ENCODE data around the gene FRMD3.

FRMD3 gene

DNA sequence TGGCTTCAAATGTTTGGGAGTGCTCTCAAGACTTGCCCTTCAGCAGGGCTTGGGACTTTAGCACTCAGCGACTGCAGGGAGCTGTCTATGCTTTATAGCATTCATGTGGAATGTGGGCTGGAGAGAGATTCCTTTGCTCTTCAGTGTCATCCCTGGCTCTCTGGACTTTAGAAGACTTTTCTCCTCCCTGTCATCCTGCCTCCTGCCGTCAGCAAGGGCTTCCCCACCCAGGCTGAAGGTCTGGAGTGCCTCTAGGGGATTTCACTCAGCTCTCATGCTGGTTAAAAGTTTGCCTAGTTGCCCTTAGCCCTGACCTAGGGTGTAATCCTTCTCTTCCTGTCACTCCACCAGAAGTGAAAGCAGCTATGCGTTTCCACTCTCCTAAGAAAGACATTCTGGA is 210.9 kb downstream of the FRMD3 start:
- DNase-seq: no peak

DNA sequence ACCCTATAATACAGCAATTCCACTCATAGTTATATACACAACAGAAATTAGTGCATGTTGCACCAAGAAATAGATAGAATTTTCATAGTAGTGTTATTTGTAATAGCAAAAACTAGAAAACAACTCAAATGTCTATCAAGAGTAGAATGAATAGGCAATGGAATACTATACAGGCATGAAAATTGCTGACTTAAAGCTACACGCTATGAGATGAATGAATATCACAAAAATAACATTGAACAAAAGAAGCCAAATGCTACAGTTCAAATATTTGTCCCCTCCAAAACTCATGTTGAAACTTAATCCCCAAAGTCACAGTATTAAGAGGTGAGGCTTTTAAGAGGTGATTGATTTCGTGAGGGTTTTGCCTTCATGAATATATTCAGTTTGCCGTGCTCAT is 215.1 kb downstream of the FRMD3 start:
- no peak for DNase-seq

DNA sequence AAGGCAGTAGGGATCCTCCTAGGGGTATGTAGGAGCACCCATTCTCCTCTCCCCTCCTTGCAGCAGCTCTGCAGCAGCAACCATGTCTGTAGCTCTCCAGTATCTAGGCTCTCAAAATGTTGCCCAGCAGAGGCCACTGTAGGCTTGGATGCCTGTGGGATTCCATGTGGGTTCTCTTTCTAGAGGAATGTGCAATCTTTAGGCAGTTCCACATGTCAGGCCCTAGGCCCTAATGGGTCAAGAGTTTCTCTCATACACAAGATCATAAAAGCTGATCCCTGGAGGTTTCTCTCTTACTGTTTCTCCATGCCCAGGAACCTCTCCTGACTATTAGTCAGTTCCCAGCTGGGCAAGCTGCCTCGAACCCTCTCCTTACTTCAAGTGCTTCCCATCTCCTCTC is 215.8 kb downstream of the FRMD3 start:
- no peak for DNase-seq

DNA sequence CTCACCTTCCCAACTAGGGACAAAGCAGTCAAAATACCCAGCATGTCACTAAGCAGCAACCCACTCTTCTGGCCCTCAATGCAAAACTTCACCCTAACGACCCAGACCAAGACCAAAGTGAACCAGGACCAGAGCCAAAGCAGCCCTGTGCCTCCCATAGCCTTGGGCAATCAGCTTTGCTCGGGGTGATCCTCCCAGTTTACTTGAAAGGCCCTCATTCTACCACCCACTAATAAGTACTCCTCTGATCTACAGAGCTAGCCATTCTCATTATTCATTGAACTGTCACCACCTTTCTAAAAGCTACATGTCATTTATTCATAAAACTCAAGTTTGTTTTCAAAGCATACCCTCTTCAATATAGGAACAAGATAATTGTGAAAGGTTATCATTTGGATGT is 221.0 kb downstream of the FRMD3 start:
- no peak for DNase-seq

DNA sequence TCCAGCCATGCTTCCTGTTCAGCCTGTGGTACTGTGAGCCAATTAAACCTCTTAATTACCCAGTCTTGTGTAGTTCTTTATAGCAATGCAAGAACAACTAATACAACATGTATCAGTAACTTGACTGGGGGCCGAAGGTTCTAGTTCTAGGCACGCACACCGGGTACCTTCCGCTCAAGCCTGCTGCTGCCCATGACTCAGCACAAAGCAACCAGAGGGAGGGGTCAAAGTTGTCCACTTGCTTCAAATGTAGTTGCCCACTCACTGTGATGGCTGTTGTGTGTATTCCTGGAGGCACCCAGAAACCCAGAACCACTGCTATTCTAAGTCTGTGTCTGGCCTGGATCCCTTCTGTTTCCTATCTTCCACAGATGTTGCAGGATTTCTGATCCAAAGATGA is 222.6 kb downstream of the FRMD3 start:
- no peak for DNase-seq

- DNase-seq: no peak
Observed at GRCh38 chr9:83313781-83314180, 224.4 kb downstream of the FRMD3 start.

DNA sequence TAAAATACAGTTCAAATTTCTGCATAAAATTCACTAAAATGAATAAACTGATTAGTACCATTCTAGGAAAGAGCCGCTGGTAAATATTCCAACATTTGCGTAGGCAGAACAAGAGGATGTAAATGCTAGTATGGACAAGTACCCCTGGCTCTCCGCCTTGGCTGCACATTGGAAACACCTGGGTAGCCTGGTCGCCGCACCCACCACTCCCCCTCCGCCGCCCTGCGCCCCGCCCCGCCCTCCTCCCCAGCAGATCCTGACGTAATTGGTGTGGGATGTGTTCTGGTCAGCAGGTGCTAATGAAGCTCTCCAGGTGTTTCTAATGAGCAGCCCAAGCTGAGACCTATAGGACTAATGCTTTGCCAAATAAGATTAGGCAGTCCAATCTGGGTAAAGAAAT is 225.7 kb downstream of the FRMD3 start:
- no peak for DNase-seq

DNA sequence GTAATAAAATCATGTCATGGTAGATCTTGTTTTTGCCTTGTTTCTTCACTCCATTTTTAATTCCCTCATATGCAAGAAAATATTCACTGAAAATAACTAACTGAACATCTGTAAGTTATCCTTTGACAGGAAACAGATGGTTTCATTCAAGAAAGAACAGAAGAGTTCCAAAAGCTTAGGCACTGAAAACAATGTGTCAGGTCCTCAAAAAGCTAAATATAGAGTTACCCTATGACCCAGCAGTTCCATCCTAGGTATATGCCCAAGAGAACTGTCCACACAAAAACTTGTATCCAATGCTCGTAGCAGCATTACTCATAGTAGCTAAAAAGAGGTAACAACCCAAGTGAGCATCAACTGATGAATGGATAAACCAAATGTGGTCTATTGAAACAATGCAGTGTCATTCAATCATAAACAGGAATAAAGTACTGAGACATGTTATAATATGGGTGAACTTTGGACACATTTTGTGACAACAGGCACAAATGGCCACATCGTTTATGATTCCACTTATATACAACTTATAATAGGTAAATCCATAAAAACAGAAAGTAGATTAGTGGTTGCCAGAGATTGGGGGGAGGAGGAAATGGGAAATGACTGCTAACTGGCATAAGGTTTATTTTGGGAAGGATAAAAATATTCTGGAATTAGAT is 231.0 kb downstream of the FRMD3 start:
- DNase-seq: no peak

DNA sequence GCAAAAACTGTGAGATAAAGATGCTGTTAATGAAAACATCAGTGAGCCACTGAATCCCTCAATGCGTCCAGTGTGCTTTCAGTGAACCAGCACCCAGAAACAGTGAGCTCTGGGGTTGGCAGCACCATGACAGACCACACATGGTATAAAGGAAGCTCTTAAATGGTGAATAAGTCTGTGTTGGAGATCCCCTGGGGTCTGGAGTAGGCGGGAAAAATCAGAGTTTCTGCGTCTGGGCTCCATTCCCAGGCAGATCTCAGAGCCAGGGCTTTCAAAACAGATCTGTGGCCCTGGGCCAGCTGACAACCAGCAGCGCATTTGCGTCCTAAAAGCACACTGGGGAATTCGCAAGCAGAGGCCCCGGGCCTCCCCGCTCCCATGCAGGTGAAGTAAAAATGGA is 233.5 kb downstream of the FRMD3 start:
- DNase-seq: peak; percentile 88

DNA sequence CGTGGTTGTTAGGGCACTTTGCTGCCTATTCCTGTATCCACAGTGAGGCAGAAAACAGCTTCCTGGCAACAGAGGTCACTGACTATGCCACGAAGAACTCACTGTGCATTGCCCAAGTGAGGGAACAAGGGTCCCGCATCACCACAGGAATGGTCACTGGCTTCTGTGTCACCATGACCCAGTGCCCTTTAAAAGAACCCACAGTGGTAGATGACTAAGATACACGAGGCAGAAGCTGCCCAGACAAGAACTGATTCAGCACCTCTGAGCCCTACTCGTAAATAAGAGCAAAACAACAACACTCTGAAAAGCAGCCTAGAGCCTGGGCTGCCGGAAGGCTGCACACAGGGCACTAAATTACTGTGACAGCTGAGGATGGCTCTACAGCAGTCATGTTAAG is 238.6 kb downstream of the FRMD3 start:
- DNase-seq: no peak

DNA sequence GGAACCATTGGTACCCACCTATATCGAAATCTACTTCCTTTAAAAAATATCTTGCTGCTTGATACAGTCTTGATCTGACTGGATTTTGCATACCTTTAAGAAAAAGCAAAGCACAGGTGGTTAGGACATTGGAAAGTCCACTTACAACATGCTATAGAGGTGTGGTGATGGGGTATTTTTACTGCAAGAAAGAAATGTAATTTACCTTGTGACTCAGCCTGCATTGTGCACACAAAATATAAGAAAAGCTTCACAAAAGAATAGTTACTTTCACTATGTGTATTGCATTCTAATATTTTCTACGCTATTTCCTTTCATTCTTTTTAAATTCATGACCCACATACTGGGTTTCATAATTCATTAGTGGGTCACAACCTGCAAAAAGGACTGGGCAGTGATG is 239.1 kb downstream of the FRMD3 start:
- DNase-seq: no peak

DNA sequence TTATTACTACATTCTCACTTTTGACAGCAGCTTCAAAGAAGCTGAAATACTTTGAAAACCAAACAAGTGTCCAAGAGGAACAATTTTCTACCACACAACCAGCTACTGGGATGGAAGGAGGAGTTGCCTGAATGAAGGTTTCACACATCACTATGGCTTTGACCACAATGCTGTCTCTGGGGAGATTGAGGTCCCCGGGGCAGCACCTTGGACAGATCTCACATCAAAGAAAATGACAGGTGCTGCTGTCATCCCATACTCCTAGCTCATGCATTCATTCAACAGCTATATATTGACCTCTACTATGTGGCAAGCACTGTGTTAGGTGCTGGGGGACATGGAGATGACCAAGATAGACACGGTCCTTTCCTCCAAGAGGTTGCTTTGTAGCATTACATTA is 242.1 kb downstream of the FRMD3 start:
- no peak for DNase-seq

DNA sequence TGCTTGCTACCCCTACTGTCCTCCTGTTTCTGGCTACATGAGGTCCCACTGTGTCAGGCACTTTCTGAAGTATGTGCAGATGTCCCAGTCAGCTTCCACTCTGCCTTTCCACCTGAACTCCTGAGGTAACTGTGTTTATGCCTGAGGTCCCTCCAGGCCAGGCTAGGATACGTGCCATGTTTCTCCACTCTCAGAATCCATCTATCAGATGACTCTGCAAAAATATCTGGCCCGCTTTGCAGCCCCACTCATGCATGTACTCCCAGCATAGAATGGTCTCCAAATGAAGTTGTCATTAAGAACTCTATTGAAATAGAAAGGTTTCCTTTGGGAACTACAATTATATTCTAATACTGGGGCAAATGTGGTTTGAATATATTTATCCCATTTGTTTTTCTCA is 243.4 kb downstream of the FRMD3 start:
- DNase-seq: no peak

- DNase-seq: no peak
Observed at GRCh38 chr9:83291196-83291595, 247.0 kb downstream of the FRMD3 start.

- DNase-seq: no peak
Observed at GRCh38 chr9:83290692-83291091, 247.5 kb downstream of the FRMD3 start.

DNA sequence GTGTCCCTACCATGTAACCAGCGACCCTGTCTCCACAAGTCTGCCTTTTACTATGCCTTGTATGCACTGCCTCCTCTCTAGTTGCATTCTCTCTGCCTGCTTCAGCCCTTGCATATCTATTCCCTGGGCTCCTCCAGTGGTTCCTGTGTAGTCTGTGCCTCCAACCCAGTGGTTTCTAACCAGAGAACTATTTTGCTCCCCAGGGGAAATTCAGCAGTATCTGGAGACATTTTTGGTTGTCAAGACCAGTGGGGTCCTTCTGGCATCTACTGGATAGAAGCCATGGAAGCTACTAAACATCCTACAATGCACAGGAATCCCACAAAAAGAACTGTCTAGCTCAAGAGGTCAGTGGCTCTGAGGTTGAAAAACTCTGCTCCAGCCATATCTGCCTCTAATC is 251.2 kb downstream of the FRMD3 start:
- DNase-seq: no peak

- no peak for DNase-seq
Observed at GRCh38 chr9:83285445-83286225, 252.6 kb downstream of the FRMD3 start.

DNA sequence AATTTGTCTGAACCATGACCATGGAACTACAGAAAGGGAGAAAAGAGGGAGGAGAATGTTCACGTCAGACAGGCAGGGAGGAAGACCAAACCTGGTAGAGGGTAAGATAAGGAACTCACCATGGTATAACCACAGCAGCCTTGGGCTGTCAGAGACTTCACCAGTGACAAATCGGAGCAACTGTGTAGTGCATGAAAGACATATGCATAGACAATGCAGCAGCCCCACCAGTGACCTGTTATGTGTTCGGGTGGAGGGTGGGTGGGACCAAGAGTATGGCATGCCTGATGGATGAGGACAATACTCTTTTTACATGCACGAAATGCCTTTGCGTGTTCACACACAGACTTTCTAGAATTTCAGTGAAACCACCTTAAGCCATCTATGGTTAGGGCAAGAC is 253.5 kb downstream of the FRMD3 start:
- DNase-seq: no peak

DNA sequence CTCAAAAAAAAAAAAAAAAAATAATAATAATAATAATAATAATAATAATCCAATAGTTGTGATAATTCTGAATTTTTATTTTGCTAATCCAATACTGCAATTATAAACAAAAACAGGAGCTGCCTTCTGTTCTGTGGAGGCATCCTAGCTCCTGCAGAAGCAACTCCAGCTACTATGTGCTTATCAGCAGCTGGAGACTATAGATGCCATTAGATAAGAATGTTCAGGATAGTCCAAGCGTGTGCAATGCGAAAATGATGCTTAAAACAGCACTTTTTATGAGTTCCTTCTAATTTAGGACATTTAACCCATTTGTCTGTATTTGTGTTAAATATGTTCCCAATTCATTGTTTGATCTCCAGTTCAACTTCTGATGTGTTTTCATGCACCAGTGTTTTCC is 254.7 kb downstream of the FRMD3 start:
- DNase-seq: no peak

GRCh38 chr9:83281306-83282255 is 256.6 kb downstream of the FRMD3 start:
- DNase-seq: no peak

DNA sequence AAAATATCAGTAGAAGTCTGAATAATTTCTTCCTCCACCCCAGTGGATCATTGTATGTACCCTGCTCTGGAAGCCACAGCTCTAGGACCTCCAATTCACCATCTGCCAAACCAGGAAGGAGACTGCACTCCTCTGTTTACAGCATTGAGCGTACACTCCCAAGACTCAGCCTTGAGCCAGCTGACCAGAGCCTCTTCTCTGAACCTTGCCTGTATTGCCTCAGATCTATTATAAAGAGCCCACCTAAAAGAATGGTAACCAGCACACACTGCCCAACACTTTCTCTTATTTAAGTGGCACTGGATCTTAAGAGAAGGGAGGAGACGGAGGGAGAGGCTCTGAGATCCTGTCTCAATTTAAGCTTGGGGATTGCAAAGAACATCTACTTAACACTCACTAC is 257.4 kb downstream of the FRMD3 start:
- no peak for DNase-seq

DNA sequence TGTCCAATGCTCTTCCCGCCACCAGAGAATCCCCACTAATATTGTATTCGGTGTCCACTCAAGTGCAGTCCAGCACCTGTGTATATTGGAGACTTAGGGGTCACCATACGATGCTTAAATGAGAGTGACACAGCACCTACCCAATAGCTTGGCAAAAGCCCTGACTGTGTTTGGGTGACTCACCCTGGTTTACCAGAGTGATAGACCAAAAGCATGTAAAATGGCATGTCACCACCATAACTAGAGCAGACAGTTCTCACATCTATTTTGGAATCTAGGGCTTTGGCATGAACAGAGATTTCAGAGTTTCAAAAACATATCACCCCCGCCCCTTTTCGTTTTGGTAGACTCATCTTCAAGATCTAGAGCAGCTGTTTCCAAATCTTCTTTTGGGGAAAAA is 257.9 kb downstream of the FRMD3 start:
- DNase-seq: no peak

- DNase-seq: no peak
Observed at GRCh38 chr9:83274787-83275186, 263.4 kb downstream of the FRMD3 start.

DNA sequence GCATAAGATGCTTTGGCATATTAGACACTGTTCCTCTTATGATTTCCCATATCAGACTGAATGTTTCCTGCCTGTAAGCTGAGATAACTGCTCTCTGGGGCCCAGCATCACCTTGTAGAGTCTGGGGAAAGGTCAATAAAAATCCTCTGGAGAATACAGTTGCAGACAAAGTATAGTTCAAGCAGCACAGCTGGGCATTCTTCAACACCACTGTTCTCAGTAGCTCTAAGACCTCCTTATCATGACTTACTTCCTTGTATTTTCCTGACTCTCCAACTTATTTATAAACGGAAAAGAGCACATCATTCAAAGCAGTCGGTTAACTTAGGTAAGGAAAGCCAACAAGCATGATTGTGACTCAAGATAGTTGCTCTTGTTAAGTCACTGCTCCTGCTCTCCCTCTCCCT is 266.5 kb downstream of the FRMD3 start:
- no peak for DNase-seq
